Effector memory CD8-positive, alpha-beta T cell (primary cell): ENCODE measurements around the gene EIF4EBP3.

Experiments used
- ATAC-seq: fragments of 150-1000 bp; cut with Tn5 transposase; replicated peaks from 2 replicates; pipeline ENCODE4 v1.10.0; 2021; ENCODE audit warnings: mild to moderate bottlenecking, moderate library complexity
- DNase-seq, 3 experiments: peaks; one replicate each; pipeline ENCODE4 v3.0.0; 2021
- H3K27ac Mint-ChIP-seq, 2 donors: one replicate each; pipeline ENCODE4 v1.8.0; 2022; ENCODE audit warnings: mild to moderate bottlenecking in 2 of 2, mixed read lengths in 2 of 2, moderate library complexity in 2 of 2
- H3K27me3 Mint-ChIP-seq, 2 donors: one replicate each; pipeline ENCODE4 v1.8.0; 2022; ENCODE audit warnings: mixed read lengths in 2 of 2
- H3K36me3 Mint-ChIP-seq: one replicate; pipeline ENCODE4 v1.8.0; 2022; ENCODE audit warnings: mild to moderate bottlenecking, moderate library complexity, mixed read lengths; ENCODE audit not compliant: insufficient read depth
- H3K4me1 Mint-ChIP-seq, 2 donors: one replicate each; pipeline ENCODE4 v1.8.0; 2022; ENCODE audit warnings: low read depth in 2 of 2, mixed read lengths in 2 of 2
- H3K4me3 Mint-ChIP-seq, 2 donors: one replicate each; pipeline ENCODE4 v1.8.0; 2022; ENCODE audit warnings: mild to moderate bottlenecking in 2 of 2, mixed read lengths in 2 of 2, moderate library complexity in 2 of 2
- H3K9me3 Mint-ChIP-seq, 2 donors: one replicate each; pipeline ENCODE4 v1.8.0; 2022; ENCODE audit warnings: mixed read lengths in 2 of 2

Gene EIF4EBP3

GRCh38 chr5:140548791-140549190 lies 1.3 kb downstream of the EIF4EBP3 start:
- H3K27ac Mint-ChIP-seq, result peak overlapping the region; percentile 87 to 91
- no peaks in the 10 kb centered on the region for H3K9me3 Mint-ChIP-seq
- peak overlapping the region; percentile 70 to 83 for H3K4me3 Mint-ChIP-seq
- H3K4me1 Mint-ChIP-seq, result peaks cover 19 to 41% of the 10 kb centered on the region in 2 donors
- no peak for DNase-seq
- H3K27me3 Mint-ChIP-seq, result no peaks in the 10 kb centered on the region
- no peak for ATAC-seq
- peaks cover 56% of the 10 kb centered on the region for H3K36me3 Mint-ChIP-seq

DNA sequence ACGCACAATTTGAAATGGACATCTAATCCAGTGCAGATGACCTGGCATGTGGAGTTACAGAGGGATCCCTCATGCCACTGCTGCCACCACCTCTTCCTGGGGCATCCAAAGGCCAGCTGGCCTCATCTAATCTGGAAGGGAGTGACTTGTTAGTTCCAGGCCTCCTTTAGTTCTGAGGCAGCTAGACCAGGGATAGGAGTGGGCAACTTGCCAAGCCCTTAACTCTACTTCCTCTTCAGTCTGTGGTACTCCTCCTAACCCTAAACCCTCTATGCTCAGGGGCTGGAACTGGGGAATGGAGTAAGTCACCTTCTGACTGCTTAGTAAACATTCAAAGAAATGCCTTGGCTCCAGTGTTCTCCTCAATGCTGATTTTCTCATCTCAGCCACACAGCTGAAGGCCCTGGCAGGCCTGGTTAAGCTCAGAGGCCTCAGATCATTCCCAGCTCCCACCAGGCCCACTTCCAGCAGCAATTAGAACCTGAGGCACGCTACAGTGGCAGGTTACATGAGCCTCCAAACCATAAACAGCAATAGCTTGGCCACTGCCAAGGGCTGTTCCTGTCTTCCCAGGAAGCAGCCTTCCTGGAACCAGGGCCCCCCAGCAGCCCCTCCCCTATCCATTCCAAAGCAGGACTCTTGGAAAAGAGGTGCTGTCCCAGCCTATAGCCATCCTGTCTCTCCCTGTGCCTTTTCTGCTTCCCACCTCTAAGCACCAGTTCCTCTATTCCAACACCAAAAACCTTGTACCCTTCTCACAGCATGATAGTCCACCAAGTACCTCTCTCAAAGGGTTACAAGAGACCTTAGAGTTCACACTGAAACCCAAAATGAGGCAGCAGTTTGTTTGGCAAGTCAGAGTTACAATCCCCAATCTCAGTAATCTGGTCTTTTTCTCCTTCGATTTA lies 2.0 kb downstream of the EIF4EBP3 start:
- ATAC-seq, result no peak
- Mint-ChIP-seq H3K9me3 (no peaks in the 10 kb centered on the region), H3K27ac (peak overlapping the region; percentile 87 to 91), H3K36me3 (peaks cover 50% of the 10 kb centered on the region), H3K27me3 (no peaks in the 10 kb centered on the region), H3K4me3 (peak overlapping the region; percentile 18 to 83), H3K4me1 (peaks cover 22 to 48% of the 10 kb centered on the region in 2 donors)
- DNase-seq, result no peak

DNA sequence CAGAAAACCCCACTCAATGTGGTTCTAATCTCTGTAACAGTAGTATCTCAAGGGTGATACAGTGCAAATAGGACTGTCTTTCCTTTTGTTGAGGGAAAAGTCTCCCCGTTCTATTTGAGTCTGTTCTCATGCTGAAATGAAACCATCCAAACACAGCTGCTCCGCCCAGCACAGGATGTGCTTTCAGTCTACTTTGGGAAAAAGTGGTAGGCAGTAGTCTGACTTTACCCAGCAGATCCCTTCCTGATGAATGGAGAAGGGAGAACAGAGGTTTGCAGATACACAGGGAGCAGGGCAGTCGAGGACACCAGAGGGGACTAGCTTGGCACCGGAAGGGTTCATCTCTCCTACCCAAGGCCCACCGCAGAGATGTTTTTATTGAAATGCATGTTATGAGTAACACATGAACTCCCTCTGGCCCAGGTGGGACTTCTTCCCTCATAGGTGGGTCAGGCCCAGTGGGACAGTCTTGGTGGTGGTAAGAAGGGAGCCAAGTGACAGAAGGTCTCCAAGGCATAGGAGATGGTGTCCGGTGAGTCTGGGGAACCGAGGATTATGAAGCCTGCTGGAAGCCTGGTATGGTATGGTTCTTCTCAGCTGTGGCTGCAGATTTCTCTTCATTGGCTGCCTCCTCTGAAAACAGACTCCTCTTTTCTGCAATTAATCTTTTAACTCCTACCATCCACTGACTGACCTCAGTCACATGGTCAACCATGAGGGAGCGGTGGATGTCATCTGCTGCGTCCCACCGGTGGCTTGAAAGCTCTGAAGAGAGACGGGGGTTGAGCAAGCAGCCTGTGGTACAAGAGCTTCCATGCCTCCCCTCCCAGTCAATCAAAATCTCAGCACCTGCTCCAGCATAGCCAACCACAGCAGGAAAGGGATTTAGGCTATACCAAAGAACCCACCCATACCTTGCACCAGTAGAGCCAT lies 3.0 kb downstream of the EIF4EBP3 start:
- Mint-ChIP-seq H3K27me3 (no peaks in the 10 kb centered on the region), H3K4me1 (peaks cover 27 to 57% of the 10 kb centered on the region in 2 donors), H3K4me3 (no peak overlapping the region), H3K36me3 (peaks cover 51% of the 10 kb centered on the region), H3K27ac (peak overlapping the region in 1 of 2 donors; percentile 51), H3K9me3 (no peaks in the 10 kb centered on the region)
- ATAC-seq (no peak), DNase-seq (no peak)

GRCh38 chr5:140551872-140552271 lies 4.4 kb downstream of the EIF4EBP3 start:
- no peak for ATAC-seq
- H3K36me3 Mint-ChIP-seq, result peaks cover 40% of the 10 kb centered on the region
- peak overlapping the region in 1 of 2 donors; percentile 51 for H3K27ac Mint-ChIP-seq

DNA sequence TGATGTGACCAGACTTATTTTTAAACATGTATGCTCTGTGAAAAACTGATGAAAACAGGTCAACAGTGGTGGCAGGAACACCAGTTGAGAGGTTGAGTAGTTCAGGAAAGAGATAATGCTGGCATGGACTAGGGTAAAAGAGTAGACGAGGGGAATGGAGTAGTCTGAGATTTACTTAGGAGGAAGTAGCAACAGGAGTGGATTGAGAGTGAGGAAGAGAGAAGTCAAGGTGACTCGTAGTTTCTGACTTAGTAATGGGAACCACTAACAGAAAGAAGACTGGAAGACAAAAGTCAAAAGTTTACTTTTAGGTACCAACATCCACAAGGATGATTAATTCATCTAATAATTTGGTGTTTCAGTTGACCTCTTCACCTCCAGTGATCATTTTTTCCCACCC lies 6.2 kb downstream of the EIF4EBP3 start:
- peaks cover 44 to 67% of the 10 kb centered on the region in 2 donors for H3K4me1 Mint-ChIP-seq
- H3K27me3 Mint-ChIP-seq, result no peaks in the 10 kb centered on the region
- H3K9me3 Mint-ChIP-seq, result no peaks in the 10 kb centered on the region
- no peak overlapping the region for H3K4me3 Mint-ChIP-seq
- no peak for DNase-seq
- H3K36me3 Mint-ChIP-seq, result peaks cover 26% of the 10 kb centered on the region
- ATAC-seq, result no peak
- peak overlapping the region; percentile 96 to 97 for H3K27ac Mint-ChIP-seq

More at GRCh38 chr5:140551872-140552271, 4.4 kb downstream of the EIF4EBP3 start:
- H3K4me1 Mint-ChIP-seq, result peaks cover 38 to 70% of the 10 kb centered on the region in 2 donors
- DNase-seq, result no peak
- H3K4me3 Mint-ChIP-seq, result no peak overlapping the region
- H3K27me3 Mint-ChIP-seq, result no peaks in the 10 kb centered on the region
- no peaks in the 10 kb centered on the region for H3K9me3 Mint-ChIP-seq

DNA sequence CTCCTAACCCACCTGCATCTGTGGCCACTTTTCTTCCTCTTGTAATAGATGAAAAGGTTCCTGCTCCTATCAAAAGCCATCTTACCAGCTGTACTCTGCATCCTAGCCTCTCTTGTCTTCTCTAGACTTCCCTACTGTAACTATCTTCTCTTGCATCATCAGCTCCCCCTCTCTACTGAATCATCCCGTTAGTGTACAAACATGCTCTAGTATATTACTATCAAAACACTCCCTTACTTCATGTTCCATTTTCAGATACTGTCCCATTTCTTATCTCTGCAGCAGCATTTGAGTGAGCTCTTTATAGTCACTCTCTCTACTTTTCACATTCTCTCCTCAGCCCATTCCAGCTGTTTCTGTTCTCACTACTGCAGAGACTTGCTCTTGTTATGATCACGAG lies 7.0 kb downstream of the EIF4EBP3 start:
- peaks cover 21% of the 10 kb centered on the region for H3K36me3 Mint-ChIP-seq
- DNase-seq (no peak), ATAC-seq (no peak)

DNA sequence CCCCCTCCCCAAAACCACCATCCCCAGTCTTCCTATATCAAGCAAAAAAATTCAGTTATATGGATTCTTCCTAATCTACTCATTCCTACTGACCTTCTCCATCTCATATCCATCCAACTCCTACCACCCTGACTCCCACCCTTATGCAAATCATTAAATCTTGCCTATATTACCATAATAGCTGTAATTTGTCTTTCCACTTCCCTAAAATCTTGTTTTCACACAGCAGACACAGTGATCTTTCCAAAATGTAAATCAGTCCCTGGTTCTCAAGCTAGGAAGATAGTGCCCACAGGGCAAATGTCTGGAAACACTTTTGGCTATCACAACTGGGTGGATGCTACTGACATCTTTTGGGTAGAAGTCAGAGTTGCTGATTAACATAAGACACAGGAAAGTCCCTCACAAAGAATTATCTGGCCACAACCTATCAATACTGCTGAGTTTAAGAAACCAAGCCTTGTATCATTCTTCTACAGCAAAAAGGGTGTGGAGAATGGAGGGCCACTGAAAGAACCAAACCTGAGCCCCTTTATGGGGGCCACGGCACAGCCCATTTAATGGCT lies 8.4 kb downstream of the EIF4EBP3 start:
- Mint-ChIP-seq H3K36me3 (peaks cover 15% of the 10 kb centered on the region), H3K27ac (peak overlapping the region; percentile 96 to 97), H3K9me3 (no peaks in the 10 kb centered on the region), H3K4me1 (peaks cover 38 to 52% of the 10 kb centered on the region in 2 donors), H3K27me3 (no peaks in the 10 kb centered on the region), H3K4me3 (peak overlapping the region; percentile 91 to 94)
- DNase-seq (no peak), ATAC-seq (no peak)

More for the DNA sequence above, 7.0 kb downstream of the EIF4EBP3 start:
- H3K27me3 Mint-ChIP-seq, result no peaks in the 10 kb centered on the region
- peak overlapping the region in 1 of 2 donors; percentile 6 for H3K4me3 Mint-ChIP-seq
- peaks cover 38 to 61% of the 10 kb centered on the region in 2 donors for H3K4me1 Mint-ChIP-seq
- H3K9me3 Mint-ChIP-seq, result no peaks in the 10 kb centered on the region
- H3K27ac Mint-ChIP-seq, result peak overlapping the region; percentile 96 to 97

GRCh38 chr5:140556438-140556837 lies 9.0 kb downstream of the EIF4EBP3 start:
- Mint-ChIP-seq H3K4me3 (peak overlapping the region; percentile 91 to 94), H3K27ac (peak overlapping the region; percentile 96 to 97), H3K4me1 (peaks cover 38 to 52% of the 10 kb centered on the region in 2 donors), H3K27me3 (no peaks in the 10 kb centered on the region), H3K9me3 (no peaks in the 10 kb centered on the region), H3K36me3 (peaks cover 9% of the 10 kb centered on the region)
- DNase-seq (no peak), ATAC-seq (peak; percentile 58)

- no peaks in the 10 kb centered on the region for H3K9me3 Mint-ChIP-seq
- peak; percentile 77 to 80 (median 79) for DNase-seq
- peak; percentile 93 for ATAC-seq
- no peaks in the 10 kb centered on the region for H3K27me3 Mint-ChIP-seq
- peak within 1 kb of the TSS; percentile 96 to 97 for H3K27ac Mint-ChIP-seq
- H3K4me3 Mint-ChIP-seq, result peak within 1 kb of the TSS; percentile 91 to 94
- H3K36me3 Mint-ChIP-seq, result peaks cover 11% of the 10 kb centered on the region
- peaks cover 38 to 50% of the 10 kb centered on the region in 2 donors for H3K4me1 Mint-ChIP-seq
These were observed 9.8 kb downstream of the EIF4EBP3 start, which contains the start of gene SRA1 for GRCh38 chr5:140557136-140557805. SRA1 (minus strand) TSS chr5:140557473; CDS start chr5:140557452, 21 bp downstream.

- Mint-ChIP-seq H3K36me3 (peaks cover 11% of the 10 kb centered on the region), H3K4me1 (peaks cover 40 to 48% of the 10 kb centered on the region in 2 donors), H3K4me3 (peak overlapping the region; percentile 91 to 94), H3K27ac (peak overlapping the region; percentile 96 to 97), H3K9me3 (no peaks in the 10 kb centered on the region), H3K27me3 (no peaks in the 10 kb centered on the region)
- DNase-seq (no peak), ATAC-seq (no peak)
These were observed 10.5 kb downstream of the EIF4EBP3 start for GRCh38 chr5:140557965-140558364.

GRCh38 chr5:140558542-140558941 lies 11.1 kb downstream of the EIF4EBP3 start:
- no peaks in the 10 kb centered on the region for H3K27me3 Mint-ChIP-seq

GRCh38 chr5:140560227-140560626 lies 12.8 kb downstream of the EIF4EBP3 start:
- Mint-ChIP-seq H3K4me1 (peaks cover 31 to 39% of the 10 kb centered on the region in 2 donors), H3K27me3 (no peaks in the 10 kb centered on the region), H3K27ac (peak overlapping the region in 1 of 2 donors; percentile 21), H3K9me3 (no peaks in the 10 kb centered on the region), H3K36me3 (peaks cover 16% of the 10 kb centered on the region), H3K4me3 (no peak overlapping the region)
- ATAC-seq (no peak), DNase-seq (no peak)

More at GRCh38 chr5:140558542-140558941, 11.1 kb downstream of the EIF4EBP3 start:
- H3K36me3 Mint-ChIP-seq, result peaks cover 11% of the 10 kb centered on the region
- no peak for DNase-seq
- peak overlapping the region in 1 of 2 donors; percentile 91 for H3K4me3 Mint-ChIP-seq
- no peak overlapping the region for H3K27ac Mint-ChIP-seq
- no peak for ATAC-seq
- H3K4me1 Mint-ChIP-seq, result peaks cover 38 to 42% of the 10 kb centered on the region in 2 donors
- no peaks in the 10 kb centered on the region for H3K9me3 Mint-ChIP-seq
